Dendritic cell treated with granulocyte-macrophage colony-stimulating factor and Interleukin-4, amounts not matched to agents 40 ng/mL and 50 ng/mL, for 4 days (primary cell): ENCODE results near the gene ARMS2.

Experiments
- H3K27ac Mint-ChIP-seq: one replicate; pipeline ENCODE4 v1.8.0; 2022; ENCODE audit warnings: mild to moderate bottlenecking, mixed read lengths
- H3K27me3 Mint-ChIP-seq: one replicate; pipeline ENCODE4 v1.8.0; 2022; ENCODE audit warnings: mild to moderate bottlenecking, mixed read lengths
- H3K36me3 Mint-ChIP-seq: one replicate; pipeline ENCODE4 v1.8.0; 2022; ENCODE audit warnings: low read depth, mixed read lengths
- H3K4me1 Mint-ChIP-seq: one replicate; pipeline ENCODE4 v1.8.0; 2022; ENCODE audit warnings: low read depth, mixed read lengths
- H3K4me3 Mint-ChIP-seq: one replicate; pipeline ENCODE4 v1.8.0; 2022; ENCODE audit warnings: mild to moderate bottlenecking, moderate library complexity, mixed read lengths
- H3K9me3 Mint-ChIP-seq: one replicate; pipeline ENCODE4 v1.8.0; 2022; ENCODE audit warnings: mixed read lengths
- intact Hi-C: fragments of 100-400 bp; cut with micrococcal nuclease; formaldehyde crosslinking; loops from one replicate; pipeline ENCODE4 v1.15.0; 2022

ARMS2 gene

DNA sequence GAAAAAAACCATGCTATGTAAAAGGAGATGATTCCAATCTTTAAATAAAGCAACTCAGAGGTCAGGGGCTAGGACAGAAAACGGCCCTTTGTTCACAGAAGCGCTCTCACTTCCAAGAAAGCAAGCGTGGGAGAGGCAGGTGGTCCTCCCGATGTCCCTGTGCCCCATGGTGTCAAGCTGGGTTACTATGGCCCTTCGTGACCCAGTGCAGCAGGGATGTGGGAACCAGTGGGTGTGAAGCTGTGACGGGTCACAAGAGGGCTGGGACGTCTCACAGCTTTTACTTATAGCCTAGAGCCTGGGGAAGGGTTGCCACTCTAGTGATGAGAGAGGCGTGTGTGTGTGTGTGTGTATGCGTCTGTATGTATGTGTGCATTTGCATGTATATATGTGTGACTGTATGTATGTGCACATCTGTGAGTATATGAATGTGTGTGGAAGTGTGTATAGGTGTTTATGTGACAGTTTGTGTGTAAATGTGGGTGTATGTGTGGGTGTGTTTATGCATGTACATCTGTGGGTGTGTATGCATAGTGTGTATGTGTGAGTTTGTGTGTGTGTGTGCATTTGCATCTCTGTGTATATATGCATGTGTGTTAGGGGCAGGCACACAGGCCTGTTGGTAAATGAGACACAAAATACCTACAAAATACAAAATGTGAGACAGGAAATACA lies 32.1 kb downstream of the ARMS2 start:
- H3K4me1 Mint-ChIP-seq = peaks cover 16% of the 10 kb centered on the region
- H3K27ac Mint-ChIP-seq = no peak overlapping the region
- H3K36me3 Mint-ChIP-seq = no peaks in the 10 kb centered on the region
- H3K4me3 Mint-ChIP-seq = no peak overlapping the region
- intact Hi-C loops = no loop called here
- peaks cover 38% of the 10 kb centered on the region for H3K27me3 Mint-ChIP-seq
- H3K9me3 Mint-ChIP-seq = peaks cover 6% of the 10 kb centered on the region

DNA sequence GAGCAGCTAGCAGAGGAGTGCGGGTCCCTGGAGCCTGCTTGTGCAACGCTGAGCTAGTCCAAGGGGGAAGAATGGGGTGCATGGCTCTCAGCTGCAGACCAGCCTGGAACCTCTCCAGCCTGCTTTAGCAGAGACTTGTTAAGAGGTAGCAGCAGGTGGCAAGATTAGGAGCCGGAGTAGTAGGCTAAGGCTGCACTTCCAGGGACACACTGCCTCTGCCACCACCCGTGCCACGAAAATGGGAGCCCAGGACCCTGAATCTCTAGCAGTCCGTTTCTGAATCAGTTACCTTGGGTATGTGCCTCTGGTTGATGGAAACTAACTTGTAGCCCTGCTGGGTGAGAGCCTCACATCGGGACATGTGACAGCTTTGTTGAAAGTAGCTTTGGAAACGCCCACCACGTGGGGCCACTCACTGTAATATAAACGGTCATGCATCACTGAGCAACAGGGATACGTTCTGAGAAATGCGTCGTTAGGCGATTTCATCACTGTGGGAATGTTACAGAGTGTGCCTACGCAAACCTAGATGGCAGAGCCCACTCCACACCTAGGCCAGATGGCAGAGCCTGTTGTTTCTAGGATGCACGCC lies 32.8 kb downstream of the ARMS2 start:
- no peaks in the 10 kb centered on the region for H3K9me3 Mint-ChIP-seq
- peaks cover 41% of the 10 kb centered on the region for H3K27me3 Mint-ChIP-seq
- H3K4me3 Mint-ChIP-seq = no peak overlapping the region
- H3K27ac Mint-ChIP-seq = no peak overlapping the region
- peaks cover 16% of the 10 kb centered on the region for H3K4me1 Mint-ChIP-seq
- no peaks in the 10 kb centered on the region for H3K36me3 Mint-ChIP-seq
- intact Hi-C loops = no loop called here

DNA sequence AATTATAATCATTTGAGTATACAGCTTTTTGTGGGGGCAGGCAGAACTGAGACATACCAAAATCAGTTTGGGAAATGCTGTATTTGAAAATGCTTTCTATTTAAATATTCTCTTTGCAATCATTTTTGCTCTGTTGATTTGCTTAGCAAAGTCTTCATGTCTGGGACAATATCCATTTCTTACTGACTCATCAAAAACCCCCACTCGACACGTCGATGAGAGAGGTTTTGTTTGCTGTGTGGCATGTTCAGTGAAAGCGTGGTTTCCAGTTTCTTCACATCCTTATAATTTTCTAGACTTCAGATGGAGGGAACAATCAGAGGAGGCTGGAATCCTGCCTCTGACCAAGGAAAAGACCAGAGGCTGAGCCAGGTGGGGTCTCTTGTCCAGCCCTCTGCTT lies 35.8 kb downstream of the ARMS2 start:
- no peaks in the 10 kb centered on the region for H3K9me3 Mint-ChIP-seq
- peaks cover 23% of the 10 kb centered on the region for H3K4me1 Mint-ChIP-seq
- H3K27ac Mint-ChIP-seq = no peak overlapping the region
- intact Hi-C loops = no loop called here
- H3K36me3 Mint-ChIP-seq = no peaks in the 10 kb centered on the region
- H3K4me3 Mint-ChIP-seq = no peak overlapping the region
- peaks cover 56% of the 10 kb centered on the region for H3K27me3 Mint-ChIP-seq

DNA sequence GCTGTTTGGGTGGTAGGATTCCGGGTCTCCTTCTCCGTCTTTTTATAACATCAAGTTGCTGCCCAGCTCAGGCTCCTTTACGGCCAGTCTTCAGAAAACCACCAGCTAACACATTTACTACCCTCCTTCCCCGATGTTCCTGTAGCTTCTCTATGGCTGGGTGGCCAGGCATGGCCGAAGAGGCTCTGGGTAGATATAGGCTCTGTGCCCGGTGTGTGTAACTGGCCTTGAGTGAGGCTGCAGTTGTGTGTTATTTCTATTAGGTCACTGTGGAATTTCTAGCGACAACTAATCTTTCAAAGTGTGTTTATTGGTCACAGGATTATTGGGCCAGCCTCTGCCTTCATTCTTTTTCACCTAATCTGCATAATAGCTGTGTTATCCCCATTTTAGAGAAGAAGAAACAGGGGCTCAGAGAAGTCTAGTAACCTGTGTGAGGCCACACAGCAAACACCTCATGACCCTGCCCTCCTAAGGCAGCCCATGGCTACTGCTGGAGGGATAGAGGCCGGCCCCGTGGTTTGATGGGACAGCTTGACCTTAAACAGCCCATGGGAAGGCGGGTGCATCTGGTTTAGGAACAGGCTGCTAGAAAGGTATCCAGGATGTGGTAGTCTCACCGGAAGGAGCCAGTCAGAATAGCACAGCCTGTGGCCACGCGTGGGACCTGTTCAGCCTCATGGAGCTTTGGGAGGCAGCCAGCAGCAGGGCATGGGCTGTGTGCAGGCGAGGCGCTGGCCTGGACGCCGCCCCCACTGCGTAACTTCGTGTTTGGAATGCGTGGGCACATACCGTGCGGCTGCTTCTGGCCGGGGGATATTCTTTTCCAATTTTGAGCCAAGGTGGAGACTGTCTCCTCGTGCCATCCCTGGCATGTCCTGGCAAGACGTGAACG lies 36.6 kb downstream of the ARMS2 start:
- Mint-ChIP-seq H3K27ac (no peak overlapping the region), H3K27me3 (peaks cover 56% of the 10 kb centered on the region)
- intact Hi-C loops = no loop called here

DNA sequence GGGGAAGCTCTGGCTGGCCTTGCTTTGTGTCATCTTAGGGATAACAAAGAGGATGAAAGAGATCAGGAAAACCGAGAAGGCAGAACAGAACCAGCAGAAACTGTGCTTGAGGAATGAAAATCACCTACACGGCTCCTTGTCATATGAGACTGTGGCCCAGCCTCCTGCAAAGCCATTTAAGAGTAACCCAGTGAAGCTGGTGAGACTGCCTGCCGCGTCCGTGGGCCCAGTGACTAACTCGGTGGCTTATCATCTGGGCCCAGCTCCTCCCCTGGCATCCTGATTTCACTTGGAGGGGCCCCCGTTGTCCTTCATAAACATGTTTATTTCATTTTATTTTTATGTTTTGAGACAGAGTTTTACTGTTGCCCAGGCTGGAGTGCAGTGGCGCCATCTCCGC lies 37.6 kb downstream of the ARMS2 start:
- H3K4me3 Mint-ChIP-seq = no peak overlapping the region
- intact Hi-C loops = no loop called here
- H3K4me1 Mint-ChIP-seq = peaks cover 21% of the 10 kb centered on the region
- no peak overlapping the region for H3K27ac Mint-ChIP-seq
- H3K36me3 Mint-ChIP-seq = no peaks in the 10 kb centered on the region
- H3K27me3 Mint-ChIP-seq = peaks cover 58% of the 10 kb centered on the region
- H3K9me3 Mint-ChIP-seq = no peaks in the 10 kb centered on the region

More for the DNA sequence above, 36.6 kb downstream of the ARMS2 start:
- Mint-ChIP-seq H3K36me3 (no peaks in the 10 kb centered on the region), H3K4me1 (peaks cover 22% of the 10 kb centered on the region), H3K9me3 (no peaks in the 10 kb centered on the region), H3K4me3 (no peak overlapping the region)

DNA sequence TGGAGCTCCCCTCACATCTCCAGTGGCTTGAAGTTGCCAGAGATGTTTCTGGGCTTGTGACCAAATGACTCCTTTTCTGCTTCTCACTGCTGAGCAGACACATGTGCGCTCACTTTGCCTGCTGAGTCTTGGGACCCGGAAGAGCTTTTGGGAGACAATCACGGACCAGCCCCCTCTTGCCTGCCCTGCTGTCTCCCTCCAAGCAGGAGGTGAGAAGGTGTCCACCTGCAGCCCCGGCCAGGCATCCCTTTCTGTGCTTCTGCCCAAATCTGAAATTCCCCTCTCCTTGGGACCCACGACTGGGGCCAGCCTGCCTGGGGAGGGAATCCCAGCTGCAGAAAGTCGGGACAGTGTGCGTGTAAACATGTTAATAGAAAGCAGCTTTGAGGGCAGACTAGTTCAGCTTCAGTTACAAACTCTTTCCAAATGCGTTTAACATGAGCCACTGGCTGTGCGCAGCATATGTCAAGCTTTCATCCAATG lies 38.6 kb downstream of the ARMS2 start:
- Mint-ChIP-seq H3K4me3 (no peak overlapping the region), H3K9me3 (no peaks in the 10 kb centered on the region), H3K27me3 (peaks cover 62% of the 10 kb centered on the region), H3K27ac (no peak overlapping the region), H3K36me3 (no peaks in the 10 kb centered on the region), H3K4me1 (peaks cover 24% of the 10 kb centered on the region)
- intact Hi-C loops = no loop called here

DNA sequence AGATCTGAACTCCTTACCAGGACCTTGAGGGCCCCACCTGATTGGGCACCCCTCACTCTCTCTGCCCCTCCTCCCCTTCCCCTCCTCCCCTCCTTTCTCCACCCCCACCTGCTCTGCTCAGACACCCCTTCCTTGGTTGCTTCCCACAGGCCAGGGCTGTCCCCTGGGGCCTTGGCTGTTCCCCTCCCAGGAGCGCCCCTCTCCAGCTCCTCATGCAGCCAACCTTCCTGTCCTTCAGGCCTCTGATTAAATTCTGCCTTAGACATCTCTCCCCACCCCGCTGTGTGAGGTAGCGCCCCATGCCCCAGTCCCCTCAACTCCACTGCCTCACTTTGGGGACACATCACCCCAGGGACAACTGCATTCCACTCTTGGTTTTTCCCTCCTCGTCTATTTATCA lies 39.3 kb downstream of the ARMS2 start:
- Mint-ChIP-seq H3K9me3 (no peaks in the 10 kb centered on the region), H3K4me3 (no peak overlapping the region), H3K27me3 (peaks cover 67% of the 10 kb centered on the region), H3K27ac (peak overlapping the region; percentile 26), H3K4me1 (peaks cover 31% of the 10 kb centered on the region), H3K36me3 (no peaks in the 10 kb centered on the region)
- intact Hi-C loops = no loop called here

DNA sequence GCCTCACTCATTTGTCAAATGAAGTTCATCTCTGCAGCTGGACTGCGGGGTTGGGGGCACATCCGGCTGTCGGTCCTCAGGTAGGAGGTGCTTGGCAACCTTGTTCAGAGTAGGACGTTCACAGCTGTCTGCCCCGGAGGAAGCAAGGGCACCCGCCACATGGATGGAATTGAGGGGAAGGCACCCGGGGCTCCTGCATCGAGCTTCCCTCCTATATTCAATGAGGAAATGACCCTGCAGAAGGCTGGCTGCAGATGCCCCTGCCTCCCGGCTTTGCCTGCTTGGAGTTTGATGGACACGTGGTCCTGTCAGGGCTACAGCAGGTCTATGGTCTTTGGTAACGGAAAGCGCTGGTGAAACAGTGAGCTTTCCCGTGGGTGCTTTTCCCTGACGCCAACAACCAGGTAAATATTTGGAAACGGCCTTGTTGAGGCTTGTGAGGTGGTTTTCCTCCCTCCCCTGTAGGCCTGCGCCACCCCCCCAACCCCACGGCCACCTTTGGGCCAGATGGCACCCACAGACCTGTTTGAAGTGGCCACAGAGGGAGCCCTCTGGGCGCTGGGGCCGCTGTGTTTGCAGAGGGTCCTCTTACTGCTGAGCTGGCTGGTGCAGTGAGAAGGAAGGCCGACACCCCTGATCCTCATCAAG lies 39.8 kb downstream of the ARMS2 start:
- Mint-ChIP-seq H3K9me3 (no peaks in the 10 kb centered on the region), H3K36me3 (no peaks in the 10 kb centered on the region), H3K4me3 (no peak overlapping the region), H3K4me1 (peaks cover 36% of the 10 kb centered on the region), H3K27ac (peak overlapping the region; percentile 26), H3K27me3 (peaks cover 62% of the 10 kb centered on the region)
- intact Hi-C loops = no loop called here

DNA sequence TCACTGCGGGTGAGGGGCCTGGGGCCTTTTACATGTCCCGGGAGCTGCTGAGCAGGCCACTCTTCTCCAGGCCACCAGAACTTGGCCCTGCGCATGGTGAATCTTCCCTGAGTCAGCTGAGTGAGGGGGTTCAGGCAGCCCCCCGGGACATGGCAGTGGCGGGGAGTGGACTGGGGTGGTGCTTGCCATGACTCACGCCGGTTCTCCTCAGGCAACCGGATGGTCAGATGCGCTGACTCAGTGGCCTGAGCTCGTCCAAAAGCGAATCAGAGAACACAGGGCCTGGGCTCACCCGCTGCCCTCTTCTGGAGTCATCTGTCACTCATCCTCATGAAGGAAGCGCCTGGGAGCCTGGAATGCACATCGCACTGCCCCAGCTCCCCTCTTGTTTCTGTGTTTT lies 40.4 kb downstream of the ARMS2 start:
- Mint-ChIP-seq H3K36me3 (no peaks in the 10 kb centered on the region), H3K4me3 (no peak overlapping the region), H3K9me3 (no peaks in the 10 kb centered on the region), H3K4me1 (peaks cover 41% of the 10 kb centered on the region), H3K27me3 (peaks cover 58% of the 10 kb centered on the region), H3K27ac (peak overlapping the region; percentile 16)
- intact Hi-C loops = no loop called here

DNA sequence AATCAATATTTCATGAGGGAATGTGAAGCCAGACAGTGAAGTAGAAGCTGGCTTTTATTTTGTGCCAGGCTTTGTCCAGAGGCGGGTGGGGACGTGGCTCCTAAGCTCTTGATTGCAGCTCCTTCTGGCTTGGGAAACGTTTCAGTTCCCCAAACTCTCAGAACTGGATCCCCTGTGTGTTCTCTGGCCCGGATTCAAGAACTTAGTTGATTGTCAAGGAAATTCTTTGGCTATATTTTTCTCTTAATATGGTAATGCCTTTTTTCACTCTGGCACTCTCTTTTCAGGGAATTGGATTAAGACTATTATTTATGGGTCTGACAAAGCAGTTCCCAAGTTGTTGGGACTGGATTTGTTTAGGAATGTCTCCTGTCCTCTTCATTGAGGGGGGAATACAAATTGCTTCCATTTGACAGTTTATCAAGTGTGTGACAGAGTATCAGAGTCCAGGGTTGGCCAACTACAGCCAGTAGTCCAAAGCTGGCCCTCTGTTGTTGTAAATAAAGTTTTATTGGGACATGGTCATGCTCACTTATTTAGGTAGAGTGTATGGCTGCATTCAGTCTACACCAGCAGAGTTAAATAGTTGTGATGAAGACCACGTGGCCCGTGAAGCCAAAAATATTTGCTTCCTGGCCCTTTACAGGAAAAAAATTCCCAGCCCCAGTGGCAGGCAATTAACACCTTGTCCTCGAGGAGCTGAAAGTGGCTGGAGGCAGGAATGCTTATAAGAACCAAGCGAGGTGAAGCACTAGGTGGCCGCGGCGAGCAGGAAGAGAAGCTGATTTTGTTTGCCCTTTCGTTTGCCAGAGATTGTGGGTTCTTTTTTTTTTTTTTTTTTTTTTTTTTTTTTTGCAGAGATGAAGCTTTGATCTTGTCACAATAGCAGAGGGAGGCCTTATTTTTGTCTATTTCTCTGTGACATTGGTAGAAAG lies 41.2 kb downstream of the ARMS2 start:
- H3K4me3 Mint-ChIP-seq = no peak overlapping the region
- intact Hi-C loops = no loop called here

DNA sequence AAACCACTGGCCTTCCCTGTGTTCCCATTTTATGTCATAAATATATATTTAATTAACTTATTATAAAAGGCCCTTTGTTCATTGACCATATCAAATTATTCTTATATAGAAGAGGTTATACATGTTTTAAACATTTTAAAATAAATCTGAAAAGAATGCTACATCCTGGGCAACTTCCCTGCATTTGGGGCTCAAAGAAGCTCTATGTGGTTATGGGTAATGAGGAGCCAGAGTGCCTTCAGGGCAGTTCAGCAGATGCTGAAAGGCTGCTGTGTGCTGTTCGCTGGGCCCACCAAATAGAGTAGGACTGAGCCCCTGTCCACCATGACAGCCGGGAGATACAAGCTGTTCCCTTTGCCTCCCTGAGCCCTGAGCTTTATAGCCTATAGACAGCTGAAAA lies 42.8 kb downstream of the ARMS2 start:
- Mint-ChIP-seq H3K27ac (no peak overlapping the region), H3K4me1 (peaks cover 44% of the 10 kb centered on the region), H3K4me3 (no peak overlapping the region), H3K9me3 (no peaks in the 10 kb centered on the region), H3K36me3 (no peaks in the 10 kb centered on the region), H3K27me3 (peaks cover 55% of the 10 kb centered on the region)
- intact Hi-C loops = no loop called here

More for the DNA sequence above, 41.2 kb downstream of the ARMS2 start:
- Mint-ChIP-seq H3K4me1 (peaks cover 44% of the 10 kb centered on the region), H3K27ac (peak overlapping the region; percentile 16), H3K36me3 (no peaks in the 10 kb centered on the region), H3K27me3 (peaks cover 54% of the 10 kb centered on the region), H3K9me3 (no peaks in the 10 kb centered on the region)

DNA sequence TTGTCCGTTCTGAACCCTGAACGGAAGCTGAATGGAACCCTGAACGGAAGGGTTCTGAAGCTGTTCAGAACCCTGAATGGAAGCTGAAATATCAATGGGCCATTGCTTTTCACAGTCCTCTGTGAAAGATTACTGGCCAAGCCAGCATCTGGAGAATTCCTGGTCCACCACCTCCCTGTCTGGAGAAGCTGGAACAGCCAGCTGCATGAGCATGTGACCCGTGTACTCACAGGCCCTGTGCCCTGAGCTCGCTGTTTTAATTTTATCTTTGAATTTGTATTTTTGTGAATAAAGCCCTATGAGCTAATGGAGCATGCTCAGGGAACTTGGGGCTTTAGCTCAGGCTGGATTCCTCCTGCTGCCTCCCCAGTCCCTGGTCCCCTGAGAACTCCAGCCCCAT lies 44.1 kb downstream of the ARMS2 start:
- H3K27ac Mint-ChIP-seq = peak overlapping the region; percentile 18
- H3K4me3 Mint-ChIP-seq = no peak overlapping the region
- intact Hi-C loops = no loop called here
- H3K36me3 Mint-ChIP-seq = no peaks in the 10 kb centered on the region
- no peaks in the 10 kb centered on the region for H3K9me3 Mint-ChIP-seq
- H3K27me3 Mint-ChIP-seq = peaks cover 43% of the 10 kb centered on the region
- peaks cover 44% of the 10 kb centered on the region for H3K4me1 Mint-ChIP-seq

DNA sequence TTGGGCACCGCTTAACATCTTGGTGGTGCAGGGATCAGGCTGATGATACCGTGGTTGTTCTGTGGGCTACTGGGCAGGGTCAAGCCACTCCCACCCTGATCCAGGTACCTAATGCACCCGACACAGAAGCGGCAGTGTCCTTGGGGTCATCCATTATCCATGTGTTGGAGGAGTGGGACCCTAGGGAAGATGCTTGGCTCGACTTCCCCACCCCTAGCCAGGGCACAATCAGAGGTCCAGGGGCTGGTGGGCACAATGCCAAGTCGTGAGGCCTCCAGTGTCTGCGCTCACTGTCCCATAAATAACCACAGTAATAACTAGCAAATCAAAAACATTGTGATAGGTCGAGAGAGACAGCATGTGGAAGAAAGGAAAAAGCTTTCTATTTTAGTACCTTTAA lies 44.6 kb downstream of the ARMS2 start:
- Mint-ChIP-seq H3K27me3 (peaks cover 38% of the 10 kb centered on the region), H3K36me3 (no peaks in the 10 kb centered on the region), H3K9me3 (no peaks in the 10 kb centered on the region), H3K4me3 (peak overlapping the region; percentile 27), H3K4me1 (peaks cover 44% of the 10 kb centered on the region), H3K27ac (peak overlapping the region; percentile 17)
- intact Hi-C loops = no loop called here
